Stimulated activated CD8-positive, alpha-beta memory T cell treated with anti-CD3 and anti-CD28 coated beads, Interleukin-7, amount 100 ng/mL, for 48 hours (primary cell): ENCODE results near the gene RPL3.
"Not testable (repeated sequence)": the region's sequence is repeated elsewhere in the genome, so short reads cannot be mapped to it uniquely, and the experiment has no call there.

Experiments used
- DNase-seq, 2 donors: peaks; one replicate each; pipeline ENCODE4 v3.0.0-alpha.2; 2020; ENCODE audit warnings: low read depth in 1 of 2; ENCODE audit errors: extremely low read depth in 1 of 2

RPL3 gene

DNA sequence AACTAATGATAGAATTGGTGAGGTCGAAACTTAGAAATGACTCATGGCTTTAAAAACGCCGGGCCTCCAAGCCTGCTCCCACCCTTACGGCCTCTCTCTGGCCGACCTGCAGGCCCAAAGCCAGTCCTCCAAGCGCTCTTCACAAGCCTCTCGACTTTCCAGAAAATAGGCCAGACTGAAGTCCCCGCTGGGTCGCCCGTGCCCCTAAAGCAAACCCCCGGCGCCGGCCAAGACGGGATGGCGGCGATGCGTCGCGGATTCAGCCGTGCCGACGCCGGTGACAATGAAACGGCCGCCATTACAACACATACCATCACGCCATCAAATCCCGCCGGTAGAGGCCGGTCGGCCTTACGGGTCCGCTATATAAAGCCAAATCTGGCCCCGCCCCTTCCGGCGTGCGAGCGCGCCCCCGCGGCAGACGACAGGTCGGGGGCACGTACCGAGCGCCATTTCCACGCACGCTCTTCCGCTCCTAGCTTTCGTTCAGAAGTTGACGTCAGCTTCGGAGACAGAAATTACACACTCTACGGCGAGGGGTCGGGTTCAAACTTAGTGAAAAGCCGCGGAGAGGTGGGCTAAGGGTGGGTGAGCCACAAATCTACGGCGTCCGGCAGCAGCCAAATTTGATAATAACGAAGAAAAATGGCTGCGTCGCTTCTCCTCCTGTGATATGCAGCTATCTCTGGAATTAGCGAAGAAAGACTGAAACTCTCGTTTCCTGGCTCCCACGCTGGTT is at the start of gene RPL3:
TSS of gene RPL3 (minus strand) at position 340 of the 739 bp plus-strand sequence. CDS start at position 314, 26 bp downstream.
- DNase-seq: peak; percentile 87 to 90

DNA sequence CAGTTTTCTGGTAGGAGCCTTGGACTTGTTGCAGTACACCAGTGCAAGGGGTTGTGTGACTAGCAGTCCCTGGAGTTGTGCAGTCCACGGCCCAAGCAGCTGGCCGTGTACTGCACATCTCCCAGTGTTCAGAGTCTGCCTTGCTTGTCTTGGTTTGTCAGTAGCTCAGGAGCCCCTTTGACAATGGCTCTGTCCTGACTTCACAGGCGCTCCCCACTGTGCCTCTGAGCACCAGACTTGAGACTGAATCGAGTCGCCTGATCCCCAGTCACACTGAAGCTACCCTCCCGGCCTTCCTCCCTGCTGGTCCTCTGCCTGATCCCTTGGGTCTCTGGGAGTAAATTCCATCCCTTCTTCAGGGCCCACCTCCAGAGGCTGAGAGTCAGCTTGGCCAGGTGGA is 49.8 kb upstream of the RPL3 start:
- no peak for DNase-seq

- no peak for DNase-seq
These were observed 49.1 kb upstream of the RPL3 start for GRCh38 chr22:39368461-39368911.

- DNase-seq: no peak
These were observed 47.6 kb upstream of the RPL3 start for GRCh38 chr22:39367035-39367434.

GRCh38 chr22:39365492-39365780 is 46.0 kb upstream of the RPL3 start:
- DNase-seq: no peak

GRCh38 chr22:39364714-39365491 is 45.5 kb upstream of the RPL3 start:
- DNase-seq: no peak

- no peak for DNase-seq
These were observed 44.5 kb upstream of the RPL3 start for GRCh38 chr22:39363751-39364515.

DNA sequence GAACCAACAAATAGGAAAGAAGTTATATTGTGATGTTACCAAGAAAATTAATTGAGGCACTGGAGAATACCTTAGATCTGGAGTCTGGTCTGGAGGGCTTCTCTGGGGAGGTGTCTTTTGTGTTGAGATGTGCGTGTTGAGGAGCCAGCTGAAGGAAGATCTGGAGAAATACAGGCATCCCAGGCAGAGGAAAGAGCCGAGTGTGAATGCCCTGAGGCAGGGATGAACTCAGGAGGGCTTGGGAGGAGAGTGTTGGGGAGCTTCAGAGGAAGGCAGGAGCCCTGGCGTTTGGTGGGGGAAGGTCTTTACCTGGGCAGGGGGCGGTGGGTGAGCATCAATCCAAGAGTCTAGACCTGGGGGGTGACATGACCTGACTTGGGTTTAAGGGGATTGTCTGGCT is 43.5 kb upstream of the RPL3 start:
- no peak for DNase-seq

DNA sequence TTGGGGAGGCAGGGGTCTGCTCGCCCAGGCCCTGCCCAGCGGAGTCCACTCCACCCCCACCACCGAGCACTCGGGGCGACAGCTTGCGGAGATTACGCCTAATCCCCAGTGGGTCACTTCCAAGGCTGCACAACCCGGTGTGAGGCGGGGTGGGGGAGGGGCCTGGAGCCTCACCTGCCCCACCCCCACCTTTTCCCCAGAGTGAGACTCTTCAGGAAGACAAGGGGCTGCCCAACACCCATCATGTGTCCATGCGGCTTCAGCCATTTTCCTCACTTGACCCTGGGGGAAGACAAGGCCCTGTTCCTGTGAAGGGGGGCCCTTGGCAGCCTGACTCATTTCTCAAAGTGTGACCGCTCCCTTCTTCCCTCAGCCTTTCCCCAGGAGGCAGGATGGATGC is 42.8 kb upstream of the RPL3 start:
- DNase-seq: no peak

- no peak for DNase-seq
These were observed 42.1 kb upstream of the RPL3 start for GRCh38 chr22:39361496-39361895.

GRCh38 chr22:39360674-39361413 is 41.4 kb upstream of the RPL3 start:
- DNase-seq: no peak

- no peak for DNase-seq
These were observed 40.8 kb upstream of the RPL3 start for GRCh38 chr22:39360242-39360641.

GRCh38 chr22:39359659-39360195 is 40.3 kb upstream of the RPL3 start:
- no peak for DNase-seq

DNA sequence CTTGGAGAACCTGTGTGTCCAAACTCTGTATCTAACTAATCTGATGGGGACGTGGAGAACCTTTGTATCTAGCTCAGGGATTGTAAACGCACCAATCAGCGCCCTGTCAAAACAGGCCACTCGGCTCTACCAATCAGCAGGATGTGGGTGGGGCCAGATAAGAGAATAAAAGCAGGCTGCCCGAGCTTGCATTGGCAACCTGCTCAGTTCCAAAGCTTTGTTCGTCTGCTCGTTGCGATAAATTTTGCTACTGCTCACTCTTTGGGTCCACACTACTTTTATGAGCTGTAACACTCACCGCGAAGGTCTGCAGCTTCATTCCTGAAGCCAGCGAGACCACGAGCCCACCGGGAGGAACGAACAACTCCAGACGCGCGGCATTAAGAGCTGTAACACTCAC is 38.8 kb upstream of the RPL3 start:
- not testable (repeated sequence) for DNase-seq

- DNase-seq: not testable (repeated sequence)
These were observed 38.0 kb upstream of the RPL3 start for GRCh38 chr22:39357110-39358108.

GRCh38 chr22:39356464-39356863 is 37.0 kb upstream of the RPL3 start:
- DNase-seq: no peak

- not testable (repeated sequence) for DNase-seq
These were observed 36.4 kb upstream of the RPL3 start for GRCh38 chr22:39355805-39356204.

DNA sequence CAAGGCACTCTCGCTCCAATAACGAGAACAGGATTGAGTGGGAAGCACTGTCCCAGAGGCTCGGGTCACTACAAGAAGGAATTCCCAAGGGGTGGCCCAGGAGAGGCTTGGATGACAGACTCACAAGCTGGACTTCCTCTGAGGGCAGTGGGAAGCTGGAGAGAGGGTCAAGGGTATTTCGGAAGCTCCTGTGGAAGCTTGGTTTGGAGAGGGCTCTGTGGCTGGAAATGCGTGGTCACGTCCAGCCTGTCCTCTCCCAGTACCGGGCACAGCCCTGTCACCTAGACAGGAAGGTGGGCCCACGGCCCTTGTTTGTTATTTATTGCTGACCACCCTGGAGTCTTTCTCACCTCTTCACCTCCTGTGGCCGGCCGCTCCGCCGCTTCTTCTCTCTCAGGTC is 35.7 kb upstream of the RPL3 start:
- DNase-seq: no peak

DNA sequence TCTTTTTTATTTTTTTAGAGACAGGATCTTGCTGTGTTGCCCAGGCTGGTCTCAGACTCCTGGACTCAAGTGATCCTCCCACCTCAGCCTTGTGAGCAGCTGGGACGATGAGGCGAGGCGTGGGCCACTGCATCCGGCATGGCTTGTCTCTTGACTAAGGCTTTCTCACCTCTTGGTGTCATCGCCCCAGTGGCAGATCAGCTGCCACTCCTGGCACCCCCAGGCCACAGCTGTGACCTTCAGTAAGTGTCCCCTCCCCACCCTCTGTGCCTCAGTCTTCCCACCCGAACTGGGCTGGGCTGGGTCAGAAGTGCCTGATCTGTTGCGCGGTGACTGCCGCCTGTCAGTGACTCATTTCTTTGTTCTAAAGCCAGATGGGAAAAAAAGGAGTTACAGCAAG is 33.9 kb upstream of the RPL3 start:
- no peak for DNase-seq
